ENCODE results near the gene ALPL. TPM values are rescaled to one million over a fixed set of nuclear protein-coding genes. Genes with fewer than 3 reads are reported as not detected.

The ALPL gene
- total RNA-seq, 1 experiment from 2014 or later = 0.73 TPM

- H3K27ac ChIP-seq (ENCODE audit: low read length) = no peak overlapping the region
- H3K9me3 ChIP-seq (ENCODE audit: low read length) = no peaks in the 10 kb centered on the region
- no peaks in the 10 kb centered on the region for H3K36me3 ChIP-seq (ENCODE audit: low read depth, low read length)
- no peak overlapping the region for H3K4me3 ChIP-seq (ENCODE audit: low read length)
- no peaks in the 10 kb centered on the region for H3K4me1 ChIP-seq (ENCODE audit: insufficient read depth, low read length)
- no peaks in the 10 kb centered on the region for H4K20me1 ChIP-seq (ENCODE audit: low read length)
- CTCF ChIA-PET = no interaction called here
- no TSS peak for BruUV-seq (replicated peaks)
- POLR2A ChIA-PET (ENCODE audit: unreplicated experiment) = no interaction called here
- H3K4me2 ChIP-seq (ENCODE audit: low read length) = no peak overlapping the region
- intact Hi-C loops (cut with micrococcal nuclease) = no loop called here
- no peaks in the 10 kb centered on the region for H3K27me3 ChIP-seq (ENCODE audit: low read length)
- ATAC-seq (no peak), DNase-seq (no peak)
- TF ChIP-seq CTCF (conservative IDR thresholded peaks at IDR 0.05; ENCODE audit: low read depth, low read length) = no peak
- TF ChIP-seq EZH2phosphoT487 (IDR thresholded peaks at IDR 0.05; ENCODE audit: borderline replicate concordance, low read length) = no peak
- no peak for TF ChIP-seq EZH2 (IDR thresholded peaks at IDR 0.05; ENCODE audit: low read length, unreplicated experiment)
- H2AFZ ChIP-seq (ENCODE audit: low read length) = no peak overlapping the region
- no peaks in the 10 kb centered on the region for H3K9me2 ChIP-seq (replicated peaks; ENCODE audit: low read length)
- H3K79me2 ChIP-seq (ENCODE audit: low read length) = no peaks in the 10 kb centered on the region
- no peaks in the 10 kb centered on the region for H3F3A ChIP-seq (ENCODE audit: low read length, unreplicated experiment)
- H3K9ac ChIP-seq (ENCODE audit: low read length) = no peak overlapping the region
Observed at GRCh38 chr1:21541329-21541728, 32.1 kb downstream of the ALPL start.

GRCh38 chr1:21541835-21542234, 32.6 kb downstream of the ALPL start:
- Histone ChIP-seq H3K36me3 (ENCODE audit: low read depth, low read length) (no peaks in the 10 kb centered on the region), H4K20me1 (ENCODE audit: low read length) (no peaks in the 10 kb centered on the region), H2AFZ (ENCODE audit: low read length) (no peak overlapping the region), H3K79me2 (ENCODE audit: low read length) (no peaks in the 10 kb centered on the region), H3K27ac (ENCODE audit: low read length) (no peak overlapping the region), H3K9me2 (replicated peaks; ENCODE audit: low read length) (no peaks in the 10 kb centered on the region), H3K27me3 (ENCODE audit: low read length) (no peaks in the 10 kb centered on the region), H3K4me1 (ENCODE audit: insufficient read depth, low read length) (no peaks in the 10 kb centered on the region), H3K9me3 (ENCODE audit: low read length) (no peaks in the 10 kb centered on the region), H3F3A (ENCODE audit: low read length, unreplicated experiment) (no peaks in the 10 kb centered on the region), H3K4me3 (ENCODE audit: low read length) (no peak overlapping the region), H3K4me2 (ENCODE audit: low read length) (no peak overlapping the region), H3K9ac (ENCODE audit: low read length) (no peak overlapping the region)
- ChIA-PET POLR2A (ENCODE audit: unreplicated experiment) (no interaction called here), CTCF (no interaction called here)
- ATAC-seq = no peak
- intact Hi-C loops (cut with micrococcal nuclease) = no loop called here
- TF ChIP-seq CTCF (conservative IDR thresholded peaks at IDR 0.05; ENCODE audit: low read depth, low read length) (no peak), EZH2phosphoT487 (IDR thresholded peaks at IDR 0.05; ENCODE audit: borderline replicate concordance, low read length) (no peak), EZH2 (IDR thresholded peaks at IDR 0.05; ENCODE audit: low read length, unreplicated experiment) (no peak)
- DNase-seq = no peak
- no TSS peak for BruUV-seq (replicated peaks)

DNA sequence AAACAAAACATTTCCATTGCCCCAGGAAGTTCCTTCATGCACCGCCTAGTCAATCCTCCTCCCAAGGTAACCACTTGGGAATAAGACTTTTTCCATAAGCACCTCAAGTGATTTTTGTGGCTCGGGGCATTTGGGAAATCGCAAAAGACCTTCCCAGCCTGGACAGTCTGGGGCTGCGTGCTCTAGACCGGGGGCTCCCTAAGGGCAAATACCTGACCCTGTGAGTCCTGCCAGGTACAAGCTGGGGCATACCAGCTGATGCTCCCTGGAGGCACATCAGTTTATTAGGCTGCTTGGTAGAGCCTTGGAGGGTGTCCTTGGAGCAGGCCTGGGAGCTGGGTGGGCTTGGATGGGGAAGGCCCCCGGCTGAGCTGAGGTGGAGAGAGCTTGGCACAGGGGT, 34.4 kb downstream of the ALPL start:
- no peaks in the 10 kb centered on the region for H3K79me2 ChIP-seq (ENCODE audit: low read length)
- TF ChIP-seq CTCF (conservative IDR thresholded peaks at IDR 0.05; ENCODE audit: low read depth, low read length) (no peak), EZH2phosphoT487 (IDR thresholded peaks at IDR 0.05; ENCODE audit: borderline replicate concordance, low read length) (no peak), EZH2 (IDR thresholded peaks at IDR 0.05; ENCODE audit: low read length, unreplicated experiment) (no peak)
- no peaks in the 10 kb centered on the region for H3K4me1 ChIP-seq (ENCODE audit: insufficient read depth, low read length)
- ChIA-PET CTCF (no interaction called here), POLR2A (ENCODE audit: unreplicated experiment) (no interaction called here)
- ATAC-seq = no peak
- H3F3A ChIP-seq (ENCODE audit: low read length, unreplicated experiment) = no peaks in the 10 kb centered on the region
- H4K20me1 ChIP-seq (ENCODE audit: low read length) = no peaks in the 10 kb centered on the region
- no peak for DNase-seq
- no peaks in the 10 kb centered on the region for H3K36me3 ChIP-seq (ENCODE audit: low read depth, low read length)
- H3K4me2 ChIP-seq (ENCODE audit: low read length) = no peak overlapping the region
- H3K4me3 ChIP-seq (ENCODE audit: low read length) = no peak overlapping the region
- no peak overlapping the region for H3K9ac ChIP-seq (ENCODE audit: low read length)
- H2AFZ ChIP-seq (ENCODE audit: low read length) = no peak overlapping the region
- no TSS peak for BruUV-seq (replicated peaks)
- no peak overlapping the region for H3K27ac ChIP-seq (ENCODE audit: low read length)
- H3K27me3 ChIP-seq (ENCODE audit: low read length) = no peaks in the 10 kb centered on the region
- H3K9me3 ChIP-seq (ENCODE audit: low read length) = no peaks in the 10 kb centered on the region
- no peaks in the 10 kb centered on the region for H3K9me2 ChIP-seq (replicated peaks; ENCODE audit: low read length)
- intact Hi-C loops (cut with micrococcal nuclease) = no loop called here

Data from PC-3 (cell line).